Ishikawa (cell line): ENCODE measurements around the gene NLRC5.

Experiments
- CEBPB ChIP-seq: IDR thresholded peaks from 2 replicates; pipeline ENCODE4 v1.6.1; 2012
- EGR1 ChIP-seq: IDR thresholded peaks from 2 replicates; pipeline ENCODE4 v1.6.1; 2012
- NFIC ChIP-seq: IDR thresholded peaks from 2 replicates; pipeline ENCODE4 v1.6.1; 2012
- REST ChIP-seq: IDR thresholded peaks from 2 replicates; pipeline ENCODE4 v1.6.1; 2012; ENCODE audit warnings: low read depth, mild to moderate bottlenecking
- TEAD4 ChIP-seq: IDR thresholded peaks from 2 replicates; pipeline ENCODE4 v1.6.1; 2012
- USF1 ChIP-seq: IDR thresholded peaks from 2 replicates; pipeline ENCODE4 v1.6.1; 2012
- YY1 ChIP-seq: IDR thresholded peaks from 2 replicates; pipeline ENCODE4 v1.6.1; 2012; ENCODE audit warnings: low read depth
- ZBTB7A ChIP-seq: IDR thresholded peaks from 2 replicates; pipeline ENCODE4 v1.6.1; 2012; ENCODE audit warnings: low read depth
- TF ChIP-seq, protein P1 (sequence below): IDR thresholded peaks from 2 replicates; pipeline ENCODE4 v1.6.1; 2012

- TF ChIP-seq REST (no peak), YY1 (no peak), USF1 (no peak), NFIC (no peak), CEBPB (no peak), EGR1 (no peak), ZBTB7A (no peak), TEAD4 (no peak)
- TF ChIP-seq, protein P1, sequence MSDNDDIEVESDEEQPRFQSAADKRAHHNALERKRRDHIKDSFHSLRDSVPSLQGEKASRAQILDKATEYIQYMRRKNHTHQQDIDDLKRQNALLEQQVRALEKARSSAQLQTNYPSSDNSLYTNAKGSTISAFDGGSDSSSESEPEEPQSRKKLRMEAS = no peak
These were observed 82.7 kb downstream of the NLRC5 start for GRCh38 chr16:57071831-57072582.
